ENCODE results near the gene PDZRN3.

- TF ChIP-seq YY1 (IDR thresholded peaks at IDR 0.05; ENCODE audit: low read depth) (no peak), PBX3 (IDR thresholded peaks at IDR 0.05) (no peak), CTCF (IDR thresholded peaks at IDR 0.05) (no peak), POLR2AphosphoS5 (IDR thresholded peaks at IDR 0.05; ENCODE audit: low read depth, low read length) (no peak), CHD2 (IDR thresholded peaks at IDR 0.05; ENCODE audit: low read length, partially characterized antibody) (no peak), RFX5 (IDR thresholded peaks at IDR 0.05; ENCODE audit: low read length) (no peak), FOSL2 (IDR thresholded peaks at IDR 0.05; ENCODE audit: borderline replicate concordance, low read depth) (no peak), SMC3 (IDR thresholded peaks at IDR 0.05; ENCODE audit: low read depth, low read length) (no peak), EZH2phosphoT487 (IDR thresholded peaks at IDR 0.05; ENCODE audit: borderline replicate concordance, low read depth) (no peak), TAF1 (IDR thresholded peaks at IDR 0.05; ENCODE audit: borderline replicate concordance, low read depth, low read length) (no peak), MXI1 (IDR thresholded peaks at IDR 0.05; ENCODE audit: low read depth, low read length) (no peak)
Observed at GRCh38 chr3:73510784-73511183, 114.0 kb downstream of the PDZRN3 start.

Measured in SK-N-SH (cell line).